SK-N-SH (cell line): ENCODE data around the gene FJX1.

ENCODE experiments used
- CHD2 ChIP-seq: fragments of 150-350 bp; IDR thresholded peaks from 2 replicates; pipeline ENCODE4 v1.6.1; 2018; ENCODE audit warnings: low read length; ENCODE audit not compliant: partially characterized antibody
- MXI1 ChIP-seq: IDR thresholded peaks from 2 replicates; pipeline ENCODE4 v1.6.1; 2012; ENCODE audit warnings: mild to moderate bottlenecking, low read depth, low read length, improper control_type of control experiment
- NRF1 ChIP-seq: IDR thresholded peaks from 2 replicates; pipeline ENCODE4 v1.6.1; 2012; ENCODE audit warnings: low read depth, mild to moderate bottlenecking, low read length
- POLR2AphosphoS5 ChIP-seq: IDR thresholded peaks from 2 replicates; pipeline ENCODE4 v1.6.1; 2012; ENCODE audit warnings: low read depth, low read length
- RAD21 ChIP-seq: IDR thresholded peaks from 2 replicates; pipeline ENCODE4 v1.6.1; 2012; ENCODE audit warnings: mild to moderate bottlenecking, low read length
- SIN3A ChIP-seq: IDR thresholded peaks from 2 replicates; pipeline ENCODE4 v1.6.1; 2012; ENCODE audit warnings: low read depth, mild to moderate bottlenecking, low read length, moderate library complexity, borderline replicate concordance
- TEAD4 ChIP-seq: IDR thresholded peaks from 2 replicates; pipeline ENCODE4 v1.4.0; 2012; ENCODE audit warnings: mild to moderate bottlenecking, borderline replicate concordance; ENCODE audit not compliant: insufficient read depth
- TF ChIP-seq, protein P1 (sequence below): fragments of 200-600 bp; sonication (generic); IDR thresholded peaks from 2 replicates; pipeline ENCODE4 v1.6.1; 2017; ENCODE audit warnings: antibody characterized with exemption, mild to moderate bottlenecking, moderate library complexity
- TF ChIP-seq, protein P2 (sequence below): fragments of 150-350 bp; IDR thresholded peaks from 2 replicates; pipeline ENCODE4 v1.6.1; 2017; ENCODE audit warnings: antibody characterized with exemption, low read length, low read depth, borderline replicate concordance
- TF ChIP-seq, protein P3 (sequence below): IDR thresholded peaks from 2 replicates; pipeline ENCODE4 v1.4.0; 2012; ENCODE audit warnings: low read depth
- TF ChIP-seq, protein P4 (sequence below): IDR thresholded peaks from 2 replicates; pipeline ENCODE4; 2012

DNA sequence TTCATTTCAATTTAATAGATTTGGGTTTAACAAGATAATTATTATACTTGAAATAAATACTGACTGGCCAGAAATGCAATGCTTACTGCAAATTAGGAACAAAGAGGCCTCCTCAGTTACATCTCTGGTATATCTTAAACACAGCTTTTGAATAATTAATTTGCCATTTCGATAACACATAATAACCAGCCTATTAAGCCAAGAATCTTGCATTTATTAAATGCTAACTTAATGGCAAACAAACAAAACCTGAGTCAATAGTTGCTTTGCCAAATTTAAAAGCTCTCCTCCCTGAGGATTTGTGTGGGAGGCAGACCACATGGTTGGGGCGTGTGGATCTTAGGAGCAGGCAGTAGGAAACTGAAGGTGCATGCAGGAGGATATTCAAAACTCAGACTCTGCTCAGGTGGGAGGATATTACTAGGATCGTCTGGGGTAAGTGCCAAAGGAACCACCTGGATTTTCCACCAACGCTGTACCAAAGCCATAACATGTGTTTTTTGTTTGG lies 17.9 kb upstream of the FJX1 start:
- TF ChIP-seq, protein P1, sequence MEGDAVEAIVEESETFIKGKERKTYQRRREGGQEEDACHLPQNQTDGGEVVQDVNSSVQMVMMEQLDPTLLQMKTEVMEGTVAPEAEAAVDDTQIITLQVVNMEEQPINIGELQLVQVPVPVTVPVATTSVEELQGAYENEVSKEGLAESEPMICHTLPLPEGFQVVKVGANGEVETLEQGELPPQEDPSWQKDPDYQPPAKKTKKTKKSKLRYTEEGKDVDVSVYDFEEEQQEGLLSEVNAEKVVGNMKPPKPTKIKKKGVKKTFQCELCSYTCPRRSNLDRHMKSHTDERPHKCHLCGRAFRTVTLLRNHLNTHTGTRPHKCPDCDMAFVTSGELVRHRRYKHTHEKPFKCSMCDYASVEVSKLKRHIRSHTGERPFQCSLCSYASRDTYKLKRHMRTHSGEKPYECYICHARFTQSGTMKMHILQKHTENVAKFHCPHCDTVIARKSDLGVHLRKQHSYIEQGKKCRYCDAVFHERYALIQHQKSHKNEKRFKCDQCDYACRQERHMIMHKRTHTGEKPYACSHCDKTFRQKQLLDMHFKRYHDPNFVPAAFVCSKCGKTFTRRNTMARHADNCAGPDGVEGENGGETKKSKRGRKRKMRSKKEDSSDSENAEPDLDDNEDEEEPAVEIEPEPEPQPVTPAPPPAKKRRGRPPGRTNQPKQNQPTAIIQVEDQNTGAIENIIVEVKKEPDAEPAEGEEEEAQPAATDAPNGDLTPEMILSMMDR = no peak
- TF ChIP-seq, protein P2, sequence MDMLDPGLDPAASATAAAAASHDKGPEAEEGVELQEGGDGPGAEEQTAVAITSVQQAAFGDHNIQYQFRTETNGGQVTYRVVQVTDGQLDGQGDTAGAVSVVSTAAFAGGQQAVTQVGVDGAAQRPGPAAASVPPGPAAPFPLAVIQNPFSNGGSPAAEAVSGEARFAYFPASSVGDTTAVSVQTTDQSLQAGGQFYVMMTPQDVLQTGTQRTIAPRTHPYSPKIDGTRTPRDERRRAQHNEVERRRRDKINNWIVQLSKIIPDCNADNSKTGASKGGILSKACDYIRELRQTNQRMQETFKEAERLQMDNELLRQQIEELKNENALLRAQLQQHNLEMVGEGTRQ = no peak
- TF ChIP-seq, protein P3, sequence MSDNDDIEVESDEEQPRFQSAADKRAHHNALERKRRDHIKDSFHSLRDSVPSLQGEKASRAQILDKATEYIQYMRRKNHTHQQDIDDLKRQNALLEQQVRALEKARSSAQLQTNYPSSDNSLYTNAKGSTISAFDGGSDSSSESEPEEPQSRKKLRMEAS = no peak
- TF ChIP-seq SIN3A = no peak
- no peak for TF ChIP-seq MXI1
- no peak for TF ChIP-seq CHD2
- TF ChIP-seq RAD21 = no peak
- TF ChIP-seq, protein P4, sequence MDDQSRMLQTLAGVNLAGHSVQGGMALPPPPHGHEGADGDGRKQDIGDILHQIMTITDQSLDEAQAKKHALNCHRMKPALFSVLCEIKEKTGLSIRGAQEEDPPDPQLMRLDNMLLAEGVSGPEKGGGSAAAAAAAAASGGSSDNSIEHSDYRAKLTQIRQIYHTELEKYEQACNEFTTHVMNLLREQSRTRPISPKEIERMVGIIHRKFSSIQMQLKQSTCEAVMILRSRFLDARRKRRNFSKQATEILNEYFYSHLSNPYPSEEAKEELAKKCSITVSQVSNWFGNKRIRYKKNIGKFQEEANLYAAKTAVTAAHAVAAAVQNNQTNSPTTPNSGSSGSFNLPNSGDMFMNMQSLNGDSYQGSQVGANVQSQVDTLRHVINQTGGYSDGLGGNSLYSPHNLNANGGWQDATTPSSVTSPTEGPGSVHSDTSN = no peak
- TF ChIP-seq TEAD4 = no peak
- TF ChIP-seq NRF1 = no peak
- TF ChIP-seq POLR2AphosphoS5 = no peak
